Spleen (tissue), 7 donors: ENCODE measurements around the gene IRGM.

Experiments
- CTCF ChIP-seq, 11 experiments: fragments of 200-600 bp in 7 of 11; fragments of 450-650 bp in 4 of 11; sonication (generic) in 4 of 11; IDR thresholded peaks in 8 of 11; conservative IDR thresholded peaks in 3 of 11; 1 replicate in 7 of 11; 2 replicates in 4 of 11; pipeline versions ENCODE4 v1.4.0 to v1.8.0; 2016 to 2021; ENCODE audit warnings: antibody characterized with exemption in 11 of 11, inconsistent platforms in 4 of 11, mild to moderate bottlenecking in 1 of 11
- POLR2A ChIP-seq, 3 donors: fragments of 450-650 bp; IDR thresholded peaks; one replicate each; pipeline ENCODE4 v1.5.1; 2017; ENCODE audit warnings: antibody characterized with exemption in 3 of 3, mild to moderate bottlenecking in 1 of 3
- donor health status: DM: no; HTN: no; CAD: no; lungs with moderate emphysema.
- donor health status: DM: no; HTN: no; CAD: no.
- donor health status: DM: no; HTN: no; CAD: no.

GRCh38 chr5:150809363-150809762 is 37.0 kb upstream of the IRGM start:
- TF ChIP-seq CTCF (IDR thresholded peaks at IDR 0.05 in 8 of 11, conservative IDR thresholded peaks at IDR 0.05 in 3 of 11) (no peak), POLR2A (IDR thresholded peaks at IDR 0.05) (no peak)
